ENCODE data around the gene GRIN1. TPM values are rescaled to one million over a fixed set of nuclear protein-coding genes. Genes with fewer than 3 reads are reported as not detected.

The GRIN1 gene
- total RNA-seq, 1 donor from 2014 or later, result not detected

DNA sequence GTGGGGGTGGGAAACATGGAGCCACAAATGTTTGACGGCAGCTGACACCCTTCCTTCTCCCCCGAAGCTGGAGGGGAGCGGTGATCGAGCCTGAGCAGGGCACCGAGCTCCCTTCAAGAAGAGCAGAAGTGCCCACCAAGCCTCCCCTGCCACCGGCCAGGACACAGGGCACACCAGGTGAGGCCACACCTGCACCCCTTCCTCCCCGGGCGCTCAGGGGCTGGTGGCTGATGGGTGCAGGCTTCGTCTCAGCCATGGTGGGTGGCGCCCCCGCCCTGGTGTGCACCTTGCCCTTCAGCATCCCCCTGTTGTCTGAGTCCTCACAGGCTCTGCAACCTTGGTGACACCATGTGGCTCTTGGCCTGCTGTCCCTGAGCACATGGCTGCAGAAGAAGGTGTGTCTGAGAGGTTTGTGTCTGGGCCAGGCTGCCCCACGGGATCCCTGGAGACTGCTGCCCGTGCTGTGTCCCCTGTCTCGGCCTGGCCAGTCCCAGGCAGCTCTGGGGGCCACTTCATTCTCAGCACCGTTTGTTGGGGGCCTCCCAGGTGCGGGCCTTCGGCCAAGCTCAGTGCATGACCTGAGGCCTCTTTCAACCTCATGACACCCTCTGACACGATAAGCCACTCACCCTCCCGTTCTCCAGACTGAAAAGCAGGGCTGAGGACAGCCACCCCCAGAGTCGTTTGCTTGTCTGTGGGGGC, 41.0 kb upstream of the GRIN1 start:
- intact Hi-C loops (cut with micrococcal nuclease), result no loop called here
- H3K9me3 ChIP-seq (replicated peaks), result no peaks in the 10 kb centered on the region
- no peak for DNase-seq
- H3K27me3 ChIP-seq (ENCODE audit: low read depth), result no peaks in the 10 kb centered on the region
- TF ChIP-seq, protein P1, sequence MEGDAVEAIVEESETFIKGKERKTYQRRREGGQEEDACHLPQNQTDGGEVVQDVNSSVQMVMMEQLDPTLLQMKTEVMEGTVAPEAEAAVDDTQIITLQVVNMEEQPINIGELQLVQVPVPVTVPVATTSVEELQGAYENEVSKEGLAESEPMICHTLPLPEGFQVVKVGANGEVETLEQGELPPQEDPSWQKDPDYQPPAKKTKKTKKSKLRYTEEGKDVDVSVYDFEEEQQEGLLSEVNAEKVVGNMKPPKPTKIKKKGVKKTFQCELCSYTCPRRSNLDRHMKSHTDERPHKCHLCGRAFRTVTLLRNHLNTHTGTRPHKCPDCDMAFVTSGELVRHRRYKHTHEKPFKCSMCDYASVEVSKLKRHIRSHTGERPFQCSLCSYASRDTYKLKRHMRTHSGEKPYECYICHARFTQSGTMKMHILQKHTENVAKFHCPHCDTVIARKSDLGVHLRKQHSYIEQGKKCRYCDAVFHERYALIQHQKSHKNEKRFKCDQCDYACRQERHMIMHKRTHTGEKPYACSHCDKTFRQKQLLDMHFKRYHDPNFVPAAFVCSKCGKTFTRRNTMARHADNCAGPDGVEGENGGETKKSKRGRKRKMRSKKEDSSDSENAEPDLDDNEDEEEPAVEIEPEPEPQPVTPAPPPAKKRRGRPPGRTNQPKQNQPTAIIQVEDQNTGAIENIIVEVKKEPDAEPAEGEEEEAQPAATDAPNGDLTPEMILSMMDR (IDR thresholded peaks at IDR 0.05; ENCODE audit: borderline replicate concordance), result no peak
- H3K4me1 ChIP-seq, result no peaks in the 10 kb centered on the region
- no peak overlapping the region for H3K4me3 ChIP-seq
- no peak overlapping the region for H3K27ac ChIP-seq (replicated peaks)
- peaks cover 82% of the 10 kb centered on the region for H3K36me3 ChIP-seq

DNA sequence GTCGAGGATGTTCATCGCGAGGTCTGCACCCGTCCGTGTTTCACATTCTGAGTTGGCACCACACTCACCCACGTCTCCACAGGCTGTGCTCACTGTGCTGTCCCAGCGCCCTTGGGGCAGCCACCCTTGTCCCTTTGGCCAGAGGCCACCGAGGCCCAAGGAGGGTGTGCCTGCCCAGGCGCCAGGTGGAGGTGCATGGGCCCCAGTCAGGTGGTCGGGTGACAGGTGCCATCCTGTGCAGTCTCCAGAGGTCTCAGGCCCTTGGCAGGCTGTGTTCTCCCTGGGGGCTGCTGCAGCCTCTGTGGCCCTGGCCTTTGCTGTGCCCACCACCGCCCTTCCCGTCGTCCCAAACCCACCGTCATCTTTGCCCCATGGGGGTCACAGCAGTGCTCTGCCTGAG, 39.7 kb upstream of the GRIN1 start:
- H3K4me1 ChIP-seq, result no peaks in the 10 kb centered on the region
- TF ChIP-seq, protein P1 (IDR thresholded peaks at IDR 0.05; ENCODE audit: borderline replicate concordance), result no peak
- no peak for DNase-seq
- no peaks in the 10 kb centered on the region for H3K27me3 ChIP-seq (ENCODE audit: low read depth)
- no peak overlapping the region for H3K4me3 ChIP-seq
- no peak overlapping the region for H3K27ac ChIP-seq (replicated peaks)
- H3K9me3 ChIP-seq (replicated peaks), result no peaks in the 10 kb centered on the region
- H3K36me3 ChIP-seq, result peaks cover 91% of the 10 kb centered on the region
- intact Hi-C loops (cut with micrococcal nuclease), result no loop called here

DNA sequence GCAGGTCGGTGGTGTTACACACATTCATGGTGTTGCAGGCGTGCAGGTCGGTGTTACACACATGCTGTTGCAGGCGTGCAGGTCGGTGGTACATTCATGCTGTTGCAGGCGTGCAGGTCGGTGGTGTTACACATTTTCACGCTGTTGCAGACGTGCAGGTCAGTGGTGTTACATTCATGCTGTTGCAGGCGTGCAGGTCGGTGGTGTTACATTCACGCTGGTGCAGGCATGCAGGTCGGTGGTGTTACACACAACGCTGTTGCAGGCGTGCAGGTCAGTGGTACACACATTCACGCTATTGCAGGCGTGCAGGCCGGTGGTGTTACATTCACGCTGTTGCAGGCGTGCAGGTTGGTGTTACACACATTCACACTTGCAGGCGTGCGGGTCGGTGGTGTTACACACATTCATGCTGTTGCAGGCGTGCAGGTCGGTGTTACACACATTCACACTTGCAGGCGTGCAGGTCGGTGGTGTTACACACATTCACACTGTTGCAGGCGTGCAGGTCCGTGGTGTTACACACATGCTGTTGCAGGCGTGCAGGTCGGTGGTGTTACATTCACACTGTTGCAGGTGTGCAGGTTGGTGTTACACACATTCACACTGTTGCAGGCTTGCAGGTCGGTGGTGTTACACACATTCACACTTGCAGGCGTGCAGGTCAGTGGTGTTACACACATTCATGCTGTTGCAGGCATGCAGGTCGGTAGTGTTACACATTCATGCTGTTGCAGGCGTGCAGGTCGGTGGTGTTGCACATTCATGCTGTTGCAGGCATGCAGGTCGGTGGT, 35.6 kb upstream of the GRIN1 start:
- DNase-seq, result no peak
- TF ChIP-seq, protein P1 (IDR thresholded peaks at IDR 0.05; ENCODE audit: borderline replicate concordance), result no peak
- no peaks in the 10 kb centered on the region for H3K9me3 ChIP-seq (replicated peaks)
- peaks cover 92% of the 10 kb centered on the region for H3K36me3 ChIP-seq
- no peak overlapping the region for H3K4me3 ChIP-seq
- intact Hi-C loops (cut with micrococcal nuclease), result no loop called here
- no peak overlapping the region for H3K27ac ChIP-seq (replicated peaks)
- no peaks in the 10 kb centered on the region for H3K27me3 ChIP-seq (ENCODE audit: low read depth)
- H3K4me1 ChIP-seq, result no peaks in the 10 kb centered on the region

DNA sequence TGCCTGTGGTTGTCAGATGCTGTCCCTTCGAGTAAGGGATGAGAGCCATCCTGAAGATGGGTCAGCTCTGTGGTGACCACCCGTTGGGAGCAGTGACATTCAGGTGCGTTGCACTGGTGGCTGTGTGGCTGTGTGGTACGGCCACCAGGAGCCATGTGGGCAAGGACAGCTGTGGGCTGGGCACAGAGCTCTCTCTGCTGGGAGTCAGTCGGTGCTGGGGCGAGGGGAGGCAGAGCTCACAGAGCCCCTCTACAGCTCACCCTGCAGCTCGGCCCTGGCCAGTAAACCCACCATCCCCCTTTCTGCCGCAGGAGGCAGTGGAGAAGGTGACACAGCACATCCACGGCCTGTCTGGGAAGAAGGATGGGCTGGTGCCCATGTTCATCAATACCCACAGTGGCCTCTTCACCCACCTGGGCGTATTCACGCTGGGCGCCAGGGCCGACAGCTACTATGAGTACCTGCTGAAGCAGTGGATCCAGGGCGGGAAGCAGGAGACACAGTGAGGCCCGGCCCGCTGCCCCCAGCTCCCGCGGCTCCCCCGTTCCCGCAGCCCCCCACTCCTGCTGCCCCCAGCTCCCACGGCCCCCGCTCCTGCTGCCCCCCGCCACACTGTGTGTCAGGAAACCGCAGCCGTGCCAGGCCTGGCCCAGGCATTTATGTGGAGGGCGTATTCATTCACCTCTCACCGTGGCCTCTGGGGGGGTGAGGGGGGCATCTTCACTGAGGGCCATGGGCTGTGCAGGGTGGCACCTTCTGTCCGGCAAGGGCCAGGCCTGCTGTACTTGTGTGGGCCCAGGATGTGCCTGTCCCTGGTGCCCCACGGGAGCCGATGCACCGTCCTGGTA, 32.9 kb upstream of the GRIN1 start:
- Histone ChIP-seq H3K36me3 (peaks cover 94% of the 10 kb centered on the region), H3K27ac (replicated peaks) (no peak overlapping the region), H3K27me3 (ENCODE audit: low read depth) (no peaks in the 10 kb centered on the region), H3K4me3 (no peak overlapping the region), H3K4me1 (no peaks in the 10 kb centered on the region), H3K9me3 (replicated peaks) (no peaks in the 10 kb centered on the region)
- intact Hi-C loops (cut with micrococcal nuclease), result no loop called here
- DNase-seq, result no peak
- TF ChIP-seq, protein P1 (IDR thresholded peaks at IDR 0.05; ENCODE audit: borderline replicate concordance), result no peak

DNA sequence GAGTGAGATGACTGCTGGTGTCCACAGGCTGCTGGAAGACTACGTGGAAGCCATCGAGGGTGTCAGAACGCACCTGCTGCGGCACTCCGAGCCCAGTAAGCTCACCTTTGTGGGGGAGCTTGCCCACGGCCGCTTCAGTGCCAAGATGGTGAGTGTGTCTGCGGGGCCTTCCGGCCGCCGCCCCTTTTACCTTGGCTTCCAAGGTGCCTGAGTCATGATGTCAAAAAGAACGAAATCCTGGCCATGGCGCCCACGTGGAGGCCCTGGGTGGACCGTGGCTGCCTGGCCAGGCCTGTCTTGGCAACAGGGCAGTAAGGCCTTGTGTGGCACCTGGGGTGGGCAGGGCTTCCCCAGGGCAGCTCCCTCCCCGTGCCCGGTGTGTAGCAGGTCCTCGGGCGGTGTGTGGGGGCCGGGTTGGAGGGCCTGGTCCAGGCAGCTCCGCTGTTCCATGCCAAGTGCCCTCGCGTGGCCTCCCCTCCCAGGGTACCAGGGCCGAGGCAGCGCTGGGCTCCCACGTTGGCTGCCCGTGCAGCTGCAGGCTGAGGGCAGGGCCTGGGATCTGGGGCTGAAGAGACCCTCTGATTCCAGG, 32.2 kb upstream of the GRIN1 start:
- Histone ChIP-seq H3K4me1 (no peaks in the 10 kb centered on the region), H3K27ac (replicated peaks) (no peak overlapping the region), H3K9me3 (replicated peaks) (no peaks in the 10 kb centered on the region), H3K27me3 (ENCODE audit: low read depth) (no peaks in the 10 kb centered on the region), H3K36me3 (peaks cover 92% of the 10 kb centered on the region), H3K4me3 (no peak overlapping the region)
- TF ChIP-seq, protein P1 (IDR thresholded peaks at IDR 0.05; ENCODE audit: borderline replicate concordance), result no peak
- intact Hi-C loops (cut with micrococcal nuclease), result no loop called here
- DNase-seq, result no peak

Data from left ventricle myocardium inferior (tissue), 1 donor.